ENCODE measurements around the gene PPP1R8. TPM values are rescaled to one million over a fixed set of nuclear protein-coding genes. Genes with fewer than 3 reads are reported as not detected.
"Not testable (repeated sequence)": the region's sequence is repeated elsewhere in the genome, so short reads cannot be mapped to it uniquely, and the experiment has no call there.

The PPP1R8 gene
- total and polyA plus RNA-seq, 7 donors, result 18.5 to 46.1 (median 25.7) TPM

DNA sequence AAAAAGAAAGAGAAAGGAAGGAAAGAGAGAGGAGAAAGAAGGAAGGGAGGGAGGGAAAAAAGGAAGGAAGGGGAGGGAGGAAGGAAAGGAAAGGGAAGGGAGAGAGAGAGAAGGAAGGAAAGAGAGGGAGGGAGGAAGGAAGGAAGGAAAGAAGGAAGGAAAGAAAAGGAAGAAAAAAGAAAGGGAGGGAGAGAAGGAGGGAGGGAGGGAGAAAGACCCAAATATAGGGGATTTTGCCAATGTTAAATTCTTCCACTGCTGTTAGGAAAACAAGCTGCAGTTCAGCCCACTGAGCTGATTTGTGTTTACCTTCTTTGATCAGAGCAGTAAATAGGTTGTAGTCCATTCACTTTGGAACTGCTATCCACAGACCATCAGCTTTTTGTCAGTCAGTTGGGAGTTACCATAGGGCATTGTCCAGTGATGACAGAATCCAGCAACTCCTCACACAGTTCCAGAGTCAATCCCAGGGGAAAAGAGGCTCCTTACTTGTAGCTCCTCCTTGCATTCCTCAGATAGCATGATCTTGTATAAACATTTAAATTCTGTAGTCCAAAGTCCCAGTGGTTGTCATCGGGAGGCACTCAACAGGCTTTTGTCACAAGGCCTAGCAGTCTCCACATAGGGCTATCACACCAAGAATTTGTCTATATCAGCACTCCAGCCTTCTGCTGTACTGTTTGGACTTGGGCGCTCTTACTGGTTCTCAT, 13.5 kb upstream of the PPP1R8 start:
- ATAC-seq, result peak in 1 of 4 donors; percentile 32
- WGBS, 3 donors, result 70 to 87% (median 75%) methylated on average over 2 of the region's 2 CpGs

DNA sequence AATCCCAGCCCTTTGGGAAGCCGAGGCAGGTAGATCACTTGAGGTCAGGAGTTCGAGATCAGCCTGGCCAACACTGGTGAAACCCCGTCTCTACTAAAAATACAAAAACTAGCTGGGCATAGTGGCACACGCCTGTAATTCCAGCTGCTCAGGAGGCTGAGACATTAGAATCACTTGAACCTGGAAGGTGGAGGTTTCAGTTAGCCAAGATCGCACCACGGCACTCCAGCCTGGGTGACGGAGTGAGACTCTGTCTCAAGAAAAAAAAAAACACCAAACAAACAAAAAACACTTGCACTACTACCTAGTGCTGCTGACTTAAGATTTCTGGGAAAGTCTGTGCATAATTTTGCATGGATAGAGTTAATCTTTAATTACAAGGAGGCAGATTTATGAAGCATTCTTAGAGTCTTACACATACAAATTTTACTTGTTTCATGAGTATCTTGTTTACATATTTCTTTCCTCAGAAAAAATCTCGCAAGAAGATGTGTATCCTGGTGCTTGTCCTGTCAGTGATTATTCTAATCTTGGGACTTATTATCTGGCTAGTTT, 8.7 kb upstream of the PPP1R8 start:
- H3K9me3 ChIP-seq, result no peaks in the 10 kb centered on the region
- ATAC-seq (no peak), DNase-seq (no peak)
- peaks cover 8 to 77% of the 10 kb centered on the region in 2 donors for H3K36me3 ChIP-seq (ENCODE audit: insufficient read depth in 1 of 2, low read depth in 1 of 2)
- no peak overlapping the region for H3K27ac ChIP-seq
- H3K4me3 ChIP-seq, result no peak overlapping the region
- intact Hi-C loops (cut with DNase I), result no loop called here
- H3K4me1 ChIP-seq, result no peaks in the 10 kb centered on the region
- no peaks in the 10 kb centered on the region for H3K27me3 ChIP-seq (ENCODE audit: insufficient read depth in 3 of 3, low read length in 2 of 3)
- WGBS, 3 donors, result 89 to 91% (median 89%) methylated on average over 8 of the region's 8 CpGs
- TF ChIP-seq, protein P1, sequence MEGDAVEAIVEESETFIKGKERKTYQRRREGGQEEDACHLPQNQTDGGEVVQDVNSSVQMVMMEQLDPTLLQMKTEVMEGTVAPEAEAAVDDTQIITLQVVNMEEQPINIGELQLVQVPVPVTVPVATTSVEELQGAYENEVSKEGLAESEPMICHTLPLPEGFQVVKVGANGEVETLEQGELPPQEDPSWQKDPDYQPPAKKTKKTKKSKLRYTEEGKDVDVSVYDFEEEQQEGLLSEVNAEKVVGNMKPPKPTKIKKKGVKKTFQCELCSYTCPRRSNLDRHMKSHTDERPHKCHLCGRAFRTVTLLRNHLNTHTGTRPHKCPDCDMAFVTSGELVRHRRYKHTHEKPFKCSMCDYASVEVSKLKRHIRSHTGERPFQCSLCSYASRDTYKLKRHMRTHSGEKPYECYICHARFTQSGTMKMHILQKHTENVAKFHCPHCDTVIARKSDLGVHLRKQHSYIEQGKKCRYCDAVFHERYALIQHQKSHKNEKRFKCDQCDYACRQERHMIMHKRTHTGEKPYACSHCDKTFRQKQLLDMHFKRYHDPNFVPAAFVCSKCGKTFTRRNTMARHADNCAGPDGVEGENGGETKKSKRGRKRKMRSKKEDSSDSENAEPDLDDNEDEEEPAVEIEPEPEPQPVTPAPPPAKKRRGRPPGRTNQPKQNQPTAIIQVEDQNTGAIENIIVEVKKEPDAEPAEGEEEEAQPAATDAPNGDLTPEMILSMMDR (IDR thresholded peaks at IDR 0.05), result no peak

More for the DNA sequence above, 13.5 kb upstream of the PPP1R8 start:
- H3K27ac ChIP-seq, result no peak overlapping the region
- DNase-seq, result no peak
- H3K4me3 ChIP-seq, result no peak overlapping the region
- peaks cover 12 to 86% of the 10 kb centered on the region in 2 donors for H3K36me3 ChIP-seq (ENCODE audit: insufficient read depth in 1 of 2, low read depth in 1 of 2)
- intact Hi-C loops (cut with DNase I), result no loop called here
- no peaks in the 10 kb centered on the region for H3K4me1 ChIP-seq
- no peaks in the 10 kb centered on the region for H3K27me3 ChIP-seq (ENCODE audit: insufficient read depth in 3 of 3, low read length in 2 of 3)
- no peaks in the 10 kb centered on the region for H3K9me3 ChIP-seq
- TF ChIP-seq, protein P1 (IDR thresholded peaks at IDR 0.05), result no peak

DNA sequence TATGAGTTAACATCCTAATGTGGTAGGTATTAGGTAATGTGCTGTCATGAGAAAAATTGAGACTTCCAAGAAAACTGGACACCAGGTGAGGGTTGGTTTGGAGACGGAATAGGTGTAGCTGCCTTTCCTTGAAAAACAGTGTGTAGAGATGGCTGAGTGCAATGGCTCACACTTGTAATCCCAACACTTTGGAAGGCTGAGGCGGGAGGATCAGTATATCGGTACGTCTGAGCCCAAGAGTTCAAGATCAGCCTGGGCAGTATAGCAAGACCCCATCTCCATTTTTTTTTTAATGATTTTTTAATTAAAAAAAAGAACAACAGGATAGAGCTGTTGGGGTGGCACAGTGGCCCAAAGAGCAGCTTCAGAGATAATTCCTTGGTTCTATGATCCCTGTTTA, 6.8 kb upstream of the PPP1R8 start:
- 95 to 98% (median 97%) methylated on average over 4 of the region's 4 CpGs for WGBS, 3 donors
- Histone ChIP-seq H3K4me1 (no peaks in the 10 kb centered on the region), H3K27me3 (ENCODE audit: insufficient read depth in 3 of 3, low read length in 2 of 3) (no peaks in the 10 kb centered on the region), H3K27ac (no peak overlapping the region), H3K36me3 (ENCODE audit: insufficient read depth in 1 of 2, low read depth in 1 of 2) (peaks cover 3 to 60% of the 10 kb centered on the region in 2 donors), H3K4me3 (no peak overlapping the region), H3K9me3 (no peaks in the 10 kb centered on the region)
- TF ChIP-seq, protein P1 (IDR thresholded peaks at IDR 0.05), result no peak
- DNase-seq, result no peak
- intact Hi-C loops (cut with DNase I), result no loop called here
- ATAC-seq, result no peak

DNA sequence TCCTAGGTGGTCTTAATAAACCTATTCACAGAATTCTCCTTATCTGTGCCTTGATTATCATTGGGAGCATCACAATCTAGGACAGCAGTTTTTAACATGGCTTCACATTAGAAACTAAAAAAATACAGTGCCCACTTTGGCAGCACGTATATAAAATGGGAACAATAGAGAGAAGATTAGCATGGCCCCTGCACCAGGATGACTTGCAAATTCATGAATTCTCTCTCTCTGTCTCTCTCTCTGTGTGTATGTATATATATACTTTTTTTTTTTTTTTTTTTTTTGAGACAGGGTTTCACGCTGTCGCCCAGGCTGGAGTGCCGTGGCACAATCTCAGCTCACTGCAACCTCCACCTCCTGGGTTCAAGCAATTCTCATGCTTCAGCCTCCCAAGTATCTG, 6.2 kb upstream of the PPP1R8 start:
- TF ChIP-seq, protein P1 (IDR thresholded peaks at IDR 0.05), result no peak
- no peaks in the 10 kb centered on the region for H3K4me1 ChIP-seq
- no peaks in the 10 kb centered on the region for H3K27me3 ChIP-seq (ENCODE audit: insufficient read depth in 3 of 3, low read length in 2 of 3)
- H3K36me3 ChIP-seq (ENCODE audit: insufficient read depth in 1 of 2, low read depth in 1 of 2), result peaks cover 2 to 53% of the 10 kb centered on the region in 2 donors
- DNase-seq, result no peak
- 93 to 99% (median 97%) methylated on average over 4 of the region's 4 CpGs for WGBS, 3 donors
- H3K27ac ChIP-seq, result no peak overlapping the region
- H3K4me3 ChIP-seq, result no peak overlapping the region
- ATAC-seq, result no peak
- H3K9me3 ChIP-seq, result no peaks in the 10 kb centered on the region
- intact Hi-C loops (cut with DNase I), result no loop called here

DNA sequence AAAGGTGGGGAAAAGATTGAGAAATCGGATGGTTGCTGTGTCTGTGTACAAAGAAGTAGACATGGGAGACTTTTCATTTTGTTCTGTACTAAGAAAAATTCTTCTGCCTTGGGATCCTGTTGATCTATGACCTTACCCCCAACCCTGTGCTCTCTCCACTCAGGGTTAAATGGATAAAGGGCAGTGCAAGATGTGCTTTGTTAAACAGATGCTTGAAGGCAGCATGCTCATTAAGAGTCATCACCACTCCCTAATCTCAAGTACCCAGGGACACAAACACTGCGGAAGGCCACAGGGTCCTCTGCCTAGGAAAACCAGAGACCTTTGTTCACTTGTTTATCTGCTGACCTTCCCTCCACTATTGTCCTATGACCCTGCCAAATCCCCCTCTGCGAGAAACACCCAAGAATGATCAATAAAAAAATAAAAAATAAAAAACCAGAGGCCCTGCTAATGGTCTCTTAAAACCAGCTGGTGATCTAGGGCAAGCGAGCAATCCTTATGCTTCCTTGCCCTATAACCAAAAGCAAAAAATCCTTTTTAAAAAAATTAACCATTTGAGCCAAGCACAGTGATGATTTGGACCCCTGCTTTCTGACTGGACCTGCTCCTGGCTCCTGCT, 1.1 kb upstream of the PPP1R8 start:
- 91 to 96% (median 94%) methylated on average over 3 of the region's 4 CpGs for WGBS, 3 donors
- peak overlapping the region; percentile 84 for H3K27ac ChIP-seq
- H3K9me3 ChIP-seq; DNase-seq; ATAC-seq; H3K27me3 ChIP-seq (ENCODE audit: insufficient read depth in 3 of 3, low read length in 2 of 3); intact Hi-C loops (cut with DNase I): not testable (repeated sequence)
- peaks cover 19% of the 10 kb centered on the region for H3K4me1 ChIP-seq
- peaks cover 2 to 27% of the 10 kb centered on the region in 2 donors for H3K36me3 ChIP-seq (ENCODE audit: insufficient read depth in 1 of 2, low read depth in 1 of 2)
- H3K4me3 ChIP-seq, result peak overlapping the region; percentile 92
